ENCODE measurements around the gene E4F1.
"Not testable (repeated sequence)": the region's sequence is repeated elsewhere in the genome, so short reads cannot be mapped to it uniquely, and the experiment has no call there.

The E4F1 gene

DNA sequence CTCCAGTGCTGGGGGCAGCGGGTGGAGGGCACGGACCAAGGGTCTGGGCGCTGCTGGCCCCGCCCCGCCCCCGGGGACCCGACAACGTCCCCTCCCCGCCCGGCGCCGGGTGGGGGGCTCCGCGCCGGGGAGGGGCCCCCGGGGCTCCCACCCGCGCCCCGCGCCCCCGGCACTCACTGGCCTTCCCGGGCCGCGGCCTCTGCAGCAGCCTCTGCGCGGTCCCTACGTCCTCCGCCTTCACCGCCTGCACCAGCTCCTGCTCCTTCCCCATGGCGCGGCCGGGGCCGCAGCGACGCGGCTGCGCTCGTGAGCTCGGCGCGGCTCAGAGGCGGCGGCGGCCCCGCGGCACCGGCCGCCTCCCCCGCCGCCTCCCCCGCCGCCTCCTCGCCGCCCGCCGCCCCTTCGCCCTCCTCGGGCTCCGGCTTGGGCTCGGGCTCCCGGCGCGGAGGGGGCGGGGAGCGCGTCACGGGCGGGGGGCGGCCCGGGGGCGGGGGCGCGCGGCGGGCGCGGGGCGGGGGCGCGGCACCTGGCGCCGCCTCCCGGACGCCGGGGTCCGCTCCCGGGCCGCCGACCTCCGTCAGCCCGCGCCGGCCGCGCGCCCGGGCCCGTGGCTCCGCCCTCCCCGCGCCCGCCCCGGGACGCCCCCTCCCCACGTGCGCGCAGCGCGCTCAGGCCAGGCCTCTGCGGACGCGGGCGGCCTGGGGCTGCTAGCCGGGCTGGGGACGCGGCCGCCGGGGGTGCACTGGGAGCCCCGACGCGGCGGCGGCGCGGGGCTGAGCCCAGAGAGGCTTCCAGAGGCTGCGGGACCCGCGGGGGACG, 27.0 kb upstream of the E4F1 start, which contains the start of gene CASKIN1:
TSS of gene CASKIN1 (minus strand) at position 444 of the 819 bp plus-strand sequence. CDS start at position 271, 173 bp downstream.
- Histone ChIP-seq H3K9ac (ENCODE audit: low read length in 5 of 5) (no peak within 1 kb of the TSS), H3K9me3 (ENCODE audit: control insufficient read depth in 5 of 5, low read length in 5 of 5) (no peaks in the 10 kb centered on the region), H3K27ac (ENCODE audit: low read depth, low read length) (no peak within 1 kb of the TSS), H3K27me3 (ENCODE audit: control insufficient read depth in 5 of 5, insufficient read depth in 4 of 5, low read length in 5 of 5) (peaks cover 29 to 46% (median 38%) of the 10 kb centered on the region in 5 donors), H3K4me1 (ENCODE audit: control insufficient read depth in 5 of 5, insufficient read depth in 5 of 5, low read length in 5 of 5) (peaks cover 0 to 10% (median 6%) of the 10 kb centered on the region in 5 donors), H3K36me3 (ENCODE audit: control insufficient read depth in 5 of 5, insufficient read depth in 5 of 5, low read length in 5 of 5) (no peaks in the 10 kb centered on the region), H3K4me3 (ENCODE audit: low read depth in 1 of 5, low read length in 5 of 5) (peak within 1 kb of the TSS in 2 of 5 donors; percentile 26 to 31)

DNA sequence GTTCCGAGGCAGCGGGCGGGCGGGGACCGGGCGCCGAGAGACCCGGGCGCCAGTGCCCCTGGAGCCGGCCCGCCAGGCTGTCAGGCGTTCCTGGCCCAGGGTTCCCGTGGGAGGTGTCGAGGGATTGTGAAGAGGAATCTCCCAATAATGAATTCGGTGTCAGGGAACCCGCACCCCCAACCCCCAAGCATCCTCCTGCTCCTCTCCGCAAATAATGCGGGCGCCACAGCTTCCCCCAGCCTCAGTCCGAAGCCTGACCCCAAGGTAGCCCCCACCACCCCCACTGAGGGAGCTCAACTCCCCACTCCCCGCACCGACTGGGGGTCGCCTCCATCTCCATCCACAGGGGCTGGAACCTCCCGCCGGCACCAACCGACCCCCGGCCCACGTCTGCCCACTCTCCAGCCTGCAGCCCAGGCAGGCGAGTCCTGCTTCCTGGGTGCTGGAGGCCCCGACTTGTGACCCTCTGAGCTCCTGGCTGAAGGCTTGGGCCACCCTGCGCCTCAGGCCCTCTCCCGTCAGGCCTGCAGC, 26.3 kb upstream of the E4F1 start:
- Histone ChIP-seq H3K27ac (ENCODE audit: low read depth, low read length) (no peak overlapping the region), H3K9me3 (ENCODE audit: control insufficient read depth in 5 of 5, low read length in 5 of 5) (no peaks in the 10 kb centered on the region), H3K4me3 (ENCODE audit: low read depth in 1 of 5, low read length in 5 of 5) (no peak overlapping the region), H3K9ac (ENCODE audit: low read length in 5 of 5) (no peak overlapping the region), H3K36me3 (ENCODE audit: control insufficient read depth in 5 of 5, insufficient read depth in 5 of 5, low read length in 5 of 5) (no peaks in the 10 kb centered on the region), H3K27me3 (ENCODE audit: control insufficient read depth in 5 of 5, insufficient read depth in 4 of 5, low read length in 5 of 5) (peaks cover 29 to 46% (median 38%) of the 10 kb centered on the region in 5 donors), H3K4me1 (ENCODE audit: control insufficient read depth in 5 of 5, insufficient read depth in 5 of 5, low read length in 5 of 5) (peaks cover 0 to 10% (median 6%) of the 10 kb centered on the region in 5 donors)

DNA sequence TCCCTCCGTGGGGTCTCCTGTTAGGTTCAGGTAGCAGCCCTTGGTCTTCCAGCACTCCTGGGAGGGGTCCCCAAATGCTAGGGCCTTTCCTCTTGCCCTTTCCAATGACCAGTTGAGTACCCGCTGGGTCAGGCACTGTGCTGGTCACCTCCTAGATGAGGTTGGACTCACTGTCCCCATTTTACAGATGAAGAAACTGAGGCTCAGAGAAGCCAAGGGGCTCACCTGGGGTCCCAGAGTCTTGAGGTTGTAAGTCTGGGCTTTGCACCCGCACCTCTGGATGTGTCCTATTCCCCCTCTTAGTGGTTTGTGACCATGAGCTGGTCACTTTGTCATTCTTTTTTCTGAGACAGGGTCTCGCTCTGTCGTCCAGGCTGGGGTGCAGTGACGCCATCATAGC, 25.6 kb upstream of the E4F1 start:
- peaks cover 0 to 10% (median 6%) of the 10 kb centered on the region in 5 donors for H3K4me1 ChIP-seq (ENCODE audit: control insufficient read depth in 5 of 5, insufficient read depth in 5 of 5, low read length in 5 of 5)
- no peak overlapping the region for H3K27ac ChIP-seq (ENCODE audit: low read depth, low read length)
- H3K4me3 ChIP-seq (ENCODE audit: low read depth in 1 of 5, low read length in 5 of 5) = no peak overlapping the region
- H3K36me3 ChIP-seq (ENCODE audit: control insufficient read depth in 5 of 5, insufficient read depth in 5 of 5, low read length in 5 of 5) = no peaks in the 10 kb centered on the region
- H3K9me3 ChIP-seq (ENCODE audit: control insufficient read depth in 5 of 5, low read length in 5 of 5) = no peaks in the 10 kb centered on the region
- H3K9ac ChIP-seq (ENCODE audit: low read length in 5 of 5) = no peak overlapping the region
- H3K27me3 ChIP-seq (ENCODE audit: control insufficient read depth in 5 of 5, insufficient read depth in 4 of 5, low read length in 5 of 5) = peaks cover 29 to 46% (median 35%) of the 10 kb centered on the region in 5 donors

DNA sequence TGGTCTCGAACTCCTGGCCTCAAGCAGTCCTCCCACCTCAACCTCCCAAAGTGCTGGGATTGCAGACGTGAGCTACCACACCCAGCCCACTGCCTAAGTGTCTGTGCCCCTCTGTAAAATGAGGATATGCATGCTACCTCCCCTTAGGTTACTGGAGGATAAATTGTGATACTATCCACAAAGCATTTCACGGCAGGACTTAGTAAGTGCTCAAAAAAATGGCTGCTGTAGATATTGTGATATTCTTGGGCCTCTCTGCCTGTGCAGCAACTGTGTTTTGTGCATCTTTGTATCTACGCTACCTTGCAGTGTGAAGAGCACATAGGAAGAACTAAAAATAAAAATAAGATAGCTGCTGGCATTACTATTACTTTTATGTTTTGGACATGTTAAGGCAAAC, 25.1 kb upstream of the E4F1 start:
- Histone ChIP-seq H3K4me3 (ENCODE audit: low read depth in 1 of 5, low read length in 5 of 5) (no peak overlapping the region), H3K27me3 (ENCODE audit: control insufficient read depth in 5 of 5, insufficient read depth in 4 of 5, low read length in 5 of 5) (peaks cover 29 to 46% (median 35%) of the 10 kb centered on the region in 5 donors), H3K27ac (ENCODE audit: low read depth, low read length) (no peak overlapping the region), H3K36me3 (ENCODE audit: control insufficient read depth in 5 of 5, insufficient read depth in 5 of 5, low read length in 5 of 5) (no peaks in the 10 kb centered on the region), H3K4me1 (ENCODE audit: control insufficient read depth in 5 of 5, insufficient read depth in 5 of 5, low read length in 5 of 5) (peaks cover 0 to 10% (median 6%) of the 10 kb centered on the region in 5 donors), H3K9ac (ENCODE audit: low read length in 5 of 5) (no peak overlapping the region), H3K9me3 (ENCODE audit: control insufficient read depth in 5 of 5, low read length in 5 of 5) (no peaks in the 10 kb centered on the region)

DNA sequence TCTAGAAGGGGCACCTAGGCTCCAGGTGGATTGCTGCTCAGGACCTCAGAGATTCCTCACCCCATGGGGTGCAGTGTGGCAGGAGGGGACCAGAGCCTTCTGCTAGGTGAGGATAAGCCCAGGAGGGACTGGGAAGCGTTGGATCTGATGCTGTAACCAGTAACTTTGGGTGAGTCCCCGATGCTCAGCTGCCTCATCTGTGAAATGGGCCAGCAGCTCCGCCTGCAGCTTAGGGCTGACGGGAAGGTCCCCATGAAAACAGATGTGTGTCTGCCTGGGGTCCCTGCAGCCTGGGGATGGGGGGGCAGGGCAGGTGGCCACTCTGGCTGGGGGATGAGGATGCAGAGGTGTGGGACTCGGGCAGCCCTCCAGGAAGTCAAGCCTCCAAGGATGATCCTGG, 24.3 kb upstream of the E4F1 start:
- no peak overlapping the region for H3K4me3 ChIP-seq (ENCODE audit: low read depth in 1 of 5, low read length in 5 of 5)
- H3K27ac ChIP-seq (ENCODE audit: low read depth, low read length) = no peak overlapping the region
- no peak overlapping the region for H3K9ac ChIP-seq (ENCODE audit: low read length in 5 of 5)
- H3K27me3 ChIP-seq (ENCODE audit: control insufficient read depth in 5 of 5, insufficient read depth in 4 of 5, low read length in 5 of 5) = peaks cover 25 to 39% (median 29%) of the 10 kb centered on the region in 5 donors
- no peaks in the 10 kb centered on the region for H3K9me3 ChIP-seq (ENCODE audit: control insufficient read depth in 5 of 5, low read length in 5 of 5)
- H3K36me3 ChIP-seq (ENCODE audit: control insufficient read depth in 5 of 5, insufficient read depth in 5 of 5, low read length in 5 of 5) = no peaks in the 10 kb centered on the region
- peaks cover 0 to 10% (median 6%) of the 10 kb centered on the region in 5 donors for H3K4me1 ChIP-seq (ENCODE audit: control insufficient read depth in 5 of 5, insufficient read depth in 5 of 5, low read length in 5 of 5)

DNA sequence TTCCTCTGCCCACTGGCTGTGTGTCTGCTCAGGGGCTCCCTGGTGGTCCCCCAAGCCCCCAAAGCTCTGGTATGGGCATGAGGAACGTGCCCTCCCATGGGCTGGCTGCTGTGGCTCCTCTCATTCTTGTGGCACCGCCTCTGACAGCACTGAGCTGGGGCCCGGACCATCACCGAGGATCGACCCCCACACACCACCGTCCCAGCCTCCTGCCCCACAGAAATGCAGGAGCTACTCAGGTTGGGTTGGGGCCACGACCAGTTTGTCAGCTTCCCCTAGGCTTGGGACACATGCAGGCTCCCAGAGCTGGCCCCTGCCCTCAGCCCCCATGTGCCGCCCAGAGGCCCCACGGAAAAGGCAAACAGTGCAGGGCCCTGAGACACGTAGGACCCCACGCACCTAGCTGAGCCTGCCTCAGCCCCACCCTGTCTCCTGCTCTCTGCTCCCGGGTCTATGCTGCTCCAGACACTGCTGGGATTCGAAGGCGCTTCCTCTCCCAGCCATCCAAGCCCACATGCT, 23.7 kb upstream of the E4F1 start:
- no peak overlapping the region for H3K9ac ChIP-seq (ENCODE audit: low read length in 5 of 5)
- H3K36me3 ChIP-seq (ENCODE audit: control insufficient read depth in 5 of 5, insufficient read depth in 5 of 5, low read length in 5 of 5) = no peaks in the 10 kb centered on the region
- H3K4me1 ChIP-seq (ENCODE audit: control insufficient read depth in 5 of 5, insufficient read depth in 5 of 5, low read length in 5 of 5) = peaks cover under 1 to 13% (median 8%) of the 10 kb centered on the region in 5 donors
- no peaks in the 10 kb centered on the region for H3K9me3 ChIP-seq (ENCODE audit: control insufficient read depth in 5 of 5, low read length in 5 of 5)
- H3K27ac ChIP-seq (ENCODE audit: low read depth, low read length) = no peak overlapping the region
- H3K27me3 ChIP-seq (ENCODE audit: control insufficient read depth in 5 of 5, insufficient read depth in 4 of 5, low read length in 5 of 5) = peaks cover 22 to 33% (median 23%) of the 10 kb centered on the region in 5 donors
- no peak overlapping the region for H3K4me3 ChIP-seq (ENCODE audit: low read depth in 1 of 5, low read length in 5 of 5)

DNA sequence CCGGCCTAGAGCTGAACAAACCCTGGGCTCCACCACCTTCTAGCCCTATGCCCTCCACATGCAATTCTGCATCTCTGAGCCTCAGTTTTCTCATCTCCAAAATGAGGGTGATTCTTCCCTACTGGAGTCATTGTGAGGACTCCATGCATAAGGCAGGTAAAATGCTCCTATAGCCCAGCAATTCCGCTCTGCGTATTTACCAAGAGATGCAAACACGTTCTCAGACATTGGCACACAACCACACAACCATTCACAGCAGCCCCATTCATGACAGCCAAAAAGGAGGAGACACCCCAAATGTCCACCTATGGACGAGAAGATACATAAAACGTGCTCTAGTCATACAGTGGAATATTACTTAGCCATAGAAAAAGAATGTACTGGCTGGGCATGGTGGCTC, 23.1 kb upstream of the E4F1 start:
- Histone ChIP-seq H3K27me3 (ENCODE audit: control insufficient read depth in 5 of 5, insufficient read depth in 4 of 5, low read length in 5 of 5) (peaks cover 16 to 27% (median 17%) of the 10 kb centered on the region in 5 donors), H3K9me3 (ENCODE audit: control insufficient read depth in 5 of 5, low read length in 5 of 5) (no peaks in the 10 kb centered on the region), H3K27ac (ENCODE audit: low read depth, low read length) (no peak overlapping the region), H3K9ac (ENCODE audit: low read length in 5 of 5) (no peak overlapping the region), H3K36me3 (ENCODE audit: control insufficient read depth in 5 of 5, insufficient read depth in 5 of 5, low read length in 5 of 5) (no peaks in the 10 kb centered on the region), H3K4me3 (ENCODE audit: low read depth in 1 of 5, low read length in 5 of 5) (no peak overlapping the region), H3K4me1 (ENCODE audit: control insufficient read depth in 5 of 5, insufficient read depth in 5 of 5, low read length in 5 of 5) (peaks cover 2 to 16% (median 10%) of the 10 kb centered on the region in 5 donors)

DNA sequence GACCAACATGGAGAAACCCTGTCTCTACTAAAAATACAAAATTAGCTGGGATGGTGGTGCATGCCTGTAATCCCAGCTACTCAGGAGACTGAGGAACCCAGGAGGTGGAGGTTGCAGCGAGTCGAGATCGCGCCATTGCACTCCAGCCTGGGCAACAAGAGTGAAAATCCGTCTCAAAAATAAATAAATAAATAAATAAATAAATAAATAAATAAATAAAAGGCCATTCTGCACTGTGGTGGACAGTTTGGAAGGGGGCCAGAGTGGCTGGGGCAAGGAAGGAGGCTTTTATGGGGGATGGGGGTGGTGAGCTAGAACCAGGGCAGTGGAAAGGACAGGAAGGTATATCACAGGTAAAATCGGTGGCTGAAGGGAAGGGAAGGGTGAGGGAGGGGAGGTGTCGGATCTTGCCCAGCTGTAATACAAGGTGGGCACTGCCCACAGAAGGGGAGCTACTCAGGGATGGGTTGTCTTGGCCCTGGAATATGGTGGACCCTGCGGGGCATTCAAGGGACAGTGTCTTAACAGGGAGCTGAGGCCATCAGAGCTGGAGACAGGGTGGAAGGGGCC, 20.2 kb upstream of the E4F1 start:
- H3K27ac ChIP-seq (ENCODE audit: low read depth, low read length); H3K4me3 ChIP-seq (ENCODE audit: low read depth in 1 of 5, low read length in 5 of 5); H3K9ac ChIP-seq (ENCODE audit: low read length in 5 of 5); H3K9me3 ChIP-seq (ENCODE audit: control insufficient read depth in 5 of 5, low read length in 5 of 5); H3K27me3 ChIP-seq (ENCODE audit: control insufficient read depth in 5 of 5, insufficient read depth in 4 of 5, low read length in 5 of 5): not testable (repeated sequence)
- peaks cover 0 to 16% (median 12%) of the 10 kb centered on the region in 5 donors for H3K36me3 ChIP-seq (ENCODE audit: control insufficient read depth in 5 of 5, insufficient read depth in 5 of 5, low read length in 5 of 5)
- peaks cover 6 to 22% (median 21%) of the 10 kb centered on the region in 5 donors for H3K4me1 ChIP-seq (ENCODE audit: control insufficient read depth in 5 of 5, insufficient read depth in 5 of 5, low read length in 5 of 5)

DNA sequence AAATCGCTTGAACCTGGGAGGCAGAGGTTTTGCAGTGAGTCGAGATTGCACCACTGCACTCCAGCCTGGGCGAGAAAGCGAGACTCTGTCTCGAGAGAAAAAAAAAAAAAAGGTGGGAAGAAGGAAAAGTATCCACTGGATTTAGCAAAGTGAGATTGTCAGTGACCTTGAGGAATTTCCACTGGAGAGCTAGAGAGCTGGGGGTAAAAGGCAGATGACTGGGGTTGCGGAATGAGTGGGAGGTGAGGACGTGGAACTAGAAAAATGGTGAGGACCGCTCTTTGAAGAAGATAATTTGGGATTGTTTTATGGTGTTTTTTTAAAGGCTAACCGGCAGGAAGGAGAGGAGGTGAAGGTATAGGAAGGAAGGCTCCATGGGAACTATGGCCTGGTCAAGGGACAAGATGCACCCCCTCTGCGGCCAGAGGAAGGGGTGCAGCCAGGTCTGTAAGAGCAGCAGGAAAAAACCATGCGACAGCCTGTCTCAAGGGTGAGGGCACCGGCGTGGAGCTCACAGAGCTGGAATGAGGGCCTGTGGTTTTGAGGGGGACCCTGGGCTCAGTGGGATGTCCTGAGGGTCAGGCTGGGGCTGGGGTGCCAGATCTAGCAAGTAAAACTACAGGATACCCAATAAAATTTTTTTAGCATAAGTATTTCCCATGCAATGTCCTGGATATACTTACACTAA, 18.8 kb upstream of the E4F1 start:
- Histone ChIP-seq H3K27me3 (ENCODE audit: control insufficient read depth in 5 of 5, insufficient read depth in 4 of 5, low read length in 5 of 5) (no peaks in the 10 kb centered on the region), H3K27ac (ENCODE audit: low read depth, low read length) (peak overlapping the region; percentile 84), H3K4me3 (ENCODE audit: low read depth in 1 of 5, low read length in 5 of 5) (peak overlapping the region; percentile 48 to 98 (median 91)), H3K4me1 (ENCODE audit: control insufficient read depth in 5 of 5, insufficient read depth in 5 of 5, low read length in 5 of 5) (peaks cover 6 to 22% (median 21%) of the 10 kb centered on the region in 5 donors), H3K9ac (ENCODE audit: low read length in 5 of 5) (peak overlapping the region in 4 of 5 donors; percentile 59 to 95 (median 94)), H3K36me3 (ENCODE audit: control insufficient read depth in 5 of 5, insufficient read depth in 5 of 5, low read length in 5 of 5) (peaks cover 0 to 30% (median 24%) of the 10 kb centered on the region in 5 donors), H3K9me3 (ENCODE audit: control insufficient read depth in 5 of 5, low read length in 5 of 5) (no peaks in the 10 kb centered on the region)
